Prostate gland (tissue), 2 donors: ENCODE measurements around the gene BRCA1.
A peak's percentile ranks its signal among the peaks of the same experiment; 100 is the strongest.

Experiments used
- CTCF ChIP-seq, 4 experiments: fragments of 200-600 bp in 2 of 4; fragments of 450-650 bp in 2 of 4; sonication (generic) in 2 of 4; IDR thresholded peaks; 1 replicate in 3 of 4; 2 replicates in 1 of 4; pipeline ENCODE4 v1.5.1; 2016 to 2019; ENCODE audit warnings: antibody characterized with exemption in 4 of 4, mild to moderate bottlenecking in 2 of 4, moderate library complexity in 2 of 4
- POLR2AphosphoS5 ChIP-seq: sonication (generic); formaldehyde crosslinking; IDR thresholded peaks from one replicate; pipeline ENCODE4 v1.6.1; 2017; ENCODE audit warnings: antibody characterized with exemption

- TF ChIP-seq CTCF (IDR thresholded peaks at IDR 0.05) (peak; percentile 58 to 95 (median 72)), POLR2AphosphoS5 (peak; percentile 79)
Observed at GRCh38 chr17:43024407-43025289, 100.5 kb downstream of the BRCA1 start, which contains the start of gene RND2.
